SKM-1 (cell line): ENCODE results near the gene UPB1.
"Not testable (repeated sequence)": the region's sequence is repeated elsewhere in the genome, so short reads cannot be mapped to it uniquely, and the experiment has no call there.

Experiments used
- DNase-seq: peaks from one replicate; lab custom pipeline; 2025; ENCODE audit not compliant: unreplicated experiment; lab: John Stamatoyannopoulos, UW

The UPB1 gene

GRCh38 chr22:24529898-24530297, 34.8 kb downstream of the UPB1 start:
- no peak for DNase-seq

DNA sequence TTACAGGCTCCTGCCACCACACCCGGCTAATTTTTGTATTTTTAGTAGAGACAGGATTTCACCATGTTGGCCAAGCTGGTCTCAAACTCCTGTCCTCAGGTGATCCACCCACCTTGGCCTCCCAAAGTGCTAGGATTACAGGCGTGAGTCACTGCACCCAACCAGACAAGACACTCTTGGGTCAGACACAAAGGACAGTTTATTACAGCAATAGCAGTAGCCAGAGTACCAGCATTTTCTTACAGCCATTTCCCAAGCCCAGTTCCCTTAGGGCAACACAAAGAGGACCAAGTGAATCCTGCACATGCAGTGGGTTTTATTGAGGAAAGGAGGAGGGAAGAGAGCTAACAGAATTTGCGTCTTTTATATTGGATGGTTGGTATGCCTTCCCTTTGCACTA, 35.8 kb downstream of the UPB1 start:
- DNase-seq, result not testable (repeated sequence)

GRCh38 chr22:24532075-24532474, 36.9 kb downstream of the UPB1 start:
- DNase-seq, result no peak

GRCh38 chr22:24535348-24535747, 40.2 kb downstream of the UPB1 start:
- DNase-seq, result no peak

- no peak for DNase-seq
Measured at GRCh38 chr22:24536089-24536488, 41.0 kb downstream of the UPB1 start.

DNA sequence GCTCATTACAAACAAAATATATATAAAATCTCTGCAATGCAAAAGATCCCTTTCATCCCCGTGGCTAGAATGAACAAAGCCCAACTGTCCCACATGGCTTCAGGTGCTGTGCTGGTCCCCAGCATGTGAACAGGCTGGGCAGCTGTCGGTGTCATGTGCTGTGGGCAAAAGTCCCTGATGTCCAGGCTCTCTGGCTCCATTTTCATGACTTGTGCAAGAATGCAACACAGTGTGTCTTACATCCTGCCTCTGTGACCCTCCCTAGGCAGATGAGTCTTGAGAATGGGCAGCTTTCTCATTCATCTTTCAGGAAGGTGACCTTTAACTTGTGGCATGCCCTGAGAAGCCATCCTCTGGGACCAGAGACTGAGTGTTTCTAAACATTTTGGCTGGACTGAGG, 45.3 kb downstream of the UPB1 start:
- DNase-seq, result no peak

DNA sequence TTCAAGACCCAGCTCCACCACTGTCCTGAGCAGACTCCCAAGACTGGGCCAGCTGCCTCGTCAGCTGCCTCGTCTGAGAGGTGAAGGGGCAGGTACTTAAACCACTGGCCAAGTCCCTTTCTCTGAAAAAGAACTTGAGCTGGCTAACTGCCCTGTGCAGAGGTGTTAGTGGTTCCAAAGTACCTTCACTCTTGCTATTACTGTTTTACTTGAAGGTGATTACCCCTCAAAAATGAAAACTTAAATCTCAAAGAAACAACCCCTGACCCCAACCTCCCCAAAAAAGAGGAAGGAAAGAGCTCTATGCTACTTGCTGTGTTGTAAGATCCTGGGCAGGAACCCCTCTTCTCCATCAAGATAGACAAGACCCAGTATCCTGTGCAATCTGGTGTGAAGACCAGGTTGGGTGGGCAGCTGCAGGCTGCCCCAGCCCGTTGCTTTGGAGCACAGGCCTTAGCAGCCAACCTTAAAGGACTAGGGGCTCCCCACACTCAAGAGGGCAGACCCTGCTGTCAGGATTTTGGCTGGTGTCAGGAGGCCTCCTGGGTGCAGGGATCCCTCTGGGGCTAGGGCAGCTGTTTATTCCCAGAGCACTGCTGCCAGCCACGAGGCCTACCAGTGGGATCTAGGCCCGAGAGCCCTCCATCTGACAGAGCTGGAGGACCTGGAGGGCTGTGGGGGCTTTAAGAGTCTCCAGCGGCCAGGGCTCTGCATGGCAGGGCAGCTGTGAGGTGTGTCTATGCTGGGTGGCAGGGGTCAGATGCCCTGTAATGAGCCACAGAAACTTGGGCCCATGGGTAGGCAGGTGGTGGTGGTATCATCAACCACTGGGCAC, 46.8 kb downstream of the UPB1 start:
- DNase-seq, result no peak

GRCh38 chr22:24542641-24543040, 47.5 kb downstream of the UPB1 start:
- no peak for DNase-seq

GRCh38 chr22:24543185-24543601, 48.1 kb downstream of the UPB1 start:
- DNase-seq, result no peak

DNA sequence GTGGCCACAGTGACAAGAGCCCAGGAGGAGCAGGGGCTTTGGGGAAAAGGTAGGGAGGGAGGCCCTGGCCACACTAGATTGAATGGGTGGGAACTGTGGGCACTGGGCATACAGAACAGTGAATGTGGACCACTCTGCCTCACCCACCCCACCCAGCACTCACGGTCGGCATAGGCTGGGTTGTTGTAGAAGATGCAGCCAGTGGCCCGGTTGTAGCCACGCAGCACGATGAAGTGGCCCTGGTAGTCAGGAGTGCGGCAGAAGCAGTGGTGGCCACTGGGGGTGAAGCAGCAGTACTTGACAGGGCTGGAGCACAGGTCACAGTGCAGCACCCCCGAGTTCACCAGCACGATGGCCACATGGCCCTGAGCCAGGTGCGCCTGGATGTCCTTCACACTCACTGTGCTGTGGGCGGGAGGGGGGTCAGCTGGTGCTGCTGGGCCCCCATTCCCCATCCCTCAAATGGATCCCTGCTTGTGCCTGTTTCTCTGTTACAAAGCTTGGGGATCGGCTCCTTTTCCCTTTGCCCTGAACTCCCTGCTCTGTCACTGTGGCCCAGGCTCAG, 48.6 kb downstream of the UPB1 start:
- no peak for DNase-seq

DNA sequence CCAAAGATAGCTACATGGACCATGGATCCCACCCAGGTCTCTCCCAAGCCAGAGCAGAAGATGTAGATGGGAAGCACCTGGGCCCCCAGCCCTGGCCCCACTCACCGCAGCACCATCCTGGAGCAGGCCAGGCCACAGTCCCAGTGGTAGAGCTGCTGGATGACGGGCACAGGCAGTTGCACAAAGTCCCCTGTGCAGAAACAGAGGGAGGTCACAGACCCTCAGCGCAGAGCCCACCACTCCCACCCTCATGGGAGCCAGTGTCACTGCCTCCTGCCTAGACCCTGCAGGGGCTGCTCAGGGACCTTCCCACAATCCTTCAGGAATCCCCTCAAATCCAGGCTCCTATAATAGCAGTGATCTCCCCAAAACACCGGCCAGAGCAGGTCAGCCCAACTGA, 53.7 kb downstream of the UPB1 start:
- no peak for DNase-seq

- DNase-seq, result peak; percentile 22
Measured at GRCh38 chr22:24550028-24550901, 55.1 kb downstream of the UPB1 start.

DNA sequence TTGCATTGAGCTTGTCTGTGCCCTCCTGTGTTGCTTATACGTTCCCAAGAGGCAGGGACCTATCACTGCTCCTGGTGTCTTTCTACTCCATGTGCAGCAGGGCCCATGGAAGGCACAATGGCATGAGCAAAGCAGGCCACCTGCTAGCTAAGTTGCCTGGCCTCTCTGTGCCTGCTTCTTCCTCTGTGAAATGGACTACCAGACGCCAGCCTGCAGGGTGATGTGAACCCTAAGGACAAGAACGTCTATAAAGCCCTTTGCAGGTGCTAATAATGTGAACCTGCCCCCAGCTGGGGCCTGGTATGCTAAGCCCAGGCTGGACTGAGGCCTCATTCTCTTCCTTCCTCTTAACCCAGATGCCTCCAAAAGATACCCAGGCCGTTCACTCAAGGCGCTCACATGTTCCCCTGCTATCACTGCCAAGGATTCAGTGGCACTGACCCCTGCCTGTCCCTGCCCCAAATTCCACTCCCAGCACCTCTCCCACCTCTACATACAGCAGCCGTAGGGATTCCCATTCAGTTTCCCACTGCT, 55.8 kb downstream of the UPB1 start:
- DNase-seq, result no peak

GRCh38 chr22:24552503-24553286, 57.6 kb downstream of the UPB1 start:
- not testable (repeated sequence) for DNase-seq

DNA sequence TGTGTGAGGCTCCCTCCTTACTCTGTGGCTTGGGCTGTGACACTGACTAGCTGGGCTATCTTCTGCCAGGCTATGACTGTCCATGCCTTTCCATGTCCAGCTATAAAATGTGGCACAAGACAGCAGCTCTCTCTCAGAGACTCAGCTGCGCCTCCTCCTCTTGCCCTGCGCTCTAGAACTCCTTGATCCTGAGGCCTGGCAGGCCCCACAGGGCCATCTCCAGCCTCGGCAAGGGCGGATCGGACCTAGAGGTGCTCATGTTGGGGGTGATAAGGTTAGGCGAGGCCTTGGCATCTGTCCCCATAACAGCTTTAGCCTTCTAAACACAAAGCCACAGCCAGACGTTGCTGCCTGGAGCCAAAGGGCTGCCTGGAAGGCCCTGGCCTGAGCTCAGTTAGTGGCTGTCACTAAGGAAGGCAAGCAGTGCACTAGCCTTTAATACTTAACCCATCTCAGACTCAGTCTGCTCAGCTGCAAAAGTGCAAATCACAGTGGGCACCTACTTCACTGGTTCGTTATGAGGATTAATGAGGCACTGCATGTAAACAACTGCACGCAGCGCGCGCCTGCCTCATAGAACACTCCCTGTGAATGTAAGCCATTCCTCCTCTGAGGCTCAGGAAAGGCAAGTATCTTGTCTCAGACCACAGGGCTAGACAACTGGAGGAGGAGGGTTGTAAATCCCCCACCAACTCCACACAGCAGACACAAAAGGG, 58.6 kb downstream of the UPB1 start:
- DNase-seq, result no peak

- DNase-seq, result no peak
Measured at GRCh38 chr22:24554313-24555164, 59.4 kb downstream of the UPB1 start, which contains the start of gene GUCD1. GUCD1 (minus strand) TSS chr22:24555138; CDS start chr22:24554991, 147 bp downstream.

DNA sequence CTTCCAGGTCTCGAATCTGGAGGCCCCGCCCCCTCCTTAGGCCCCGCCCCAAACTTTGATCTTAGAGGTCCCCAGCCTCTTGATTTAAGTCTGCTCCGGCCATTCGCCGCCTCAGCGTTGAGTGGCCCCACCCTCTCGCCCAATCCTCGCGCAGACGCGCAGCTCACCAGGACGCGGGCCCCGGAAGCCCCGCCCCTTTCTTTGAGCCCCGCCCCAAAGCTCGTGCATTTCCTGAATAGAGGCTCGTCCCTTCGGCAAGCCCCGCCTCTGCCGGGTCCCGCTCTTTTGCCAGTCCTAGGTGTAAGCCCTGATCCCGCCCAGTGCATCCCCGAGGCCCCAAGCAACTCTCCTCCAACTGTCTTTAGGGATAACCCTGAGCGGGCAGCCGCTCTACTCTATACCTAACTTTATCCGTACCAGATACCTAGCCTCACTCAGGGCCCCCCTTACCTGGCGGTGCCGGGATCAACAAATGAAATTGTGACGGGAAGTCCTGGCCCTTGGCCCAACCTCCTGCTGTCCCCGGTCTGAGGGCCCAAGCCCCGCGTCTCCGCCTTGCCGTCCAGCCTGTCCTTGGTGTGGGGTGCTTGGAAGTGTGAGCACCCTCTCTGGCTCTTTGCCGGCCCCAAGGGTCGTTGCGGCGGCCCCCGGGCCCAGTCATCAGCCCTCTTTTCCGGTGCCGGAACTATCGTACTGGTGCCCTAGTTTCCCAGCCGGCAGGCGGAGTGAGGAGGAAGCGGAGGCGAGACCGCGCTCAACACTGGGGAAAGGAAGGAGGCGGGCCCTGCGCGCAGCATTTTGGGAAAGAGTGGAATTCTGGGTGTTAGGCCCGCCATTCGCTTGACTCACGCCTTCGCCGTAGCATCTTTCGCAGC, 60.3 kb downstream of the UPB1 start, which contains the start of gene SNRPD3:
TSS of gene SNRPD3 (plus strand) at position 835 of the 875 bp plus-strand sequence. CDS start 1,676 bp downstream, outside the sequence.
- DNase-seq, result peak; percentile 93

GRCh38 chr22:24559471-24559870, 64.3 kb downstream of the UPB1 start:
- DNase-seq, result no peak
